Upper lobe of left lung (tissue), 6 donors: ENCODE data around the gene STKLD1. TPM values are rescaled to one million over a fixed set of nuclear protein-coding genes. Genes with fewer than 3 reads are reported as not detected.

ENCODE experiments used
- ATAC-seq, 2 donors: fragments of 200-7000 bp; cut with Tn5 transposase; one replicate each; pipeline ENCODE4 v1.9.1; 2022; ENCODE audit warnings: mild to moderate bottlenecking in 2 of 2, moderate library complexity in 2 of 2; ENCODE audit not compliant: low FRiP score in 2 of 2
- DNase-seq, 2 donors: peaks; one replicate each; pipeline ENCODE4 v3.0.0-alpha.2; 2019 to 2020
- H3K27ac ChIP-seq, 4 donors: fragments of 200-600 bp; sonication (generic); one replicate each; pipeline ENCODE4 v1.5.1; 2016 to 2019
- H3K27me3 ChIP-seq, 4 donors: fragments of 200-600 bp; sonication (generic); one replicate each; pipeline ENCODE4 v1.5.1; 2017 to 2019
- H3K36me3 ChIP-seq, 4 donors: fragments of 200-600 bp; sonication (generic); one replicate each; pipeline ENCODE4 v1.5.1; 2016 to 2019
- H3K4me1 ChIP-seq, 4 donors: fragments of 200-600 bp; sonication (generic); one replicate each; pipeline ENCODE4 v1.5.1; 2018 to 2019
- H3K4me3 ChIP-seq, 4 donors: fragments of 200-600 bp; sonication (generic); one replicate each; pipeline ENCODE4 v1.5.1; 2017 to 2019; ENCODE audit warnings: mild to moderate bottlenecking in 2 of 4, moderate library complexity in 1 of 4
- H3K9me3 ChIP-seq, 4 donors: fragments of 200-600 bp; sonication (generic); one replicate each; pipeline ENCODE4 v1.5.1; 2018 to 2019
- CTCF ChIP-seq, 6 experiments: fragments of 450-650 bp in 4 of 6; fragments of 200-600 bp in 2 of 6; sonication (generic) in 2 of 6; IDR thresholded peaks; one replicate each; pipeline ENCODE4 v1.5.1; 2016 to 2019; ENCODE audit warnings: antibody characterized with exemption in 6 of 6
- EP300 ChIP-seq, 4 donors: sonication (generic); formaldehyde crosslinking; IDR thresholded peaks; one replicate each; pipeline ENCODE4 v1.5.1; 2017; ENCODE audit warnings: antibody characterized with exemption in 4 of 4, control low read depth in 2 of 4
- POLR2A ChIP-seq, 4 donors: fragments of 450-650 bp; IDR thresholded peaks; one replicate each; pipeline ENCODE4 v1.5.1; 2016 to 2017; ENCODE audit warnings: antibody characterized with exemption in 4 of 4, mild to moderate bottlenecking in 2 of 4
- POLR2AphosphoS5 ChIP-seq, 2 donors: sonication (generic); formaldehyde crosslinking; IDR thresholded peaks; one replicate each; pipeline ENCODE4 v1.5.1; 2017; ENCODE audit warnings: antibody characterized with exemption in 2 of 2
- WGBS, 2 donors: methylation state at CpG; one replicate each; pipeline ENCODE4 v1.1.5; 2017 to 2018; 5-methylcytosine and 5-hydroxymethylcytosine counted together
- total RNA-seq, 6 donors: library from RNA; depleted of rRNA in 4 of 6; stranded (reverse); fragments of >200 nt in 4 of 6; gene quantifications; one replicate each; pipeline versions ENCODE4 v1.1.0 to v1.2.1, GENCODE V29; 2016 to 2021
- donor health status: DM: no; HTN: no; CAD: no; lungs with moderate emphysema.
- donor health status: DM: no; HTN: yes; CAD: no; lungs with severe emphysema.

STKLD1 gene
- total RNA-seq, 6 donors from 2014 or later = 0.59 to 3.1 (median 1.6) TPM; not detected in 2

GRCh38 chr9:133385452-133385851 is 9.3 kb downstream of the STKLD1 start:
- Histone ChIP-seq H3K9me3 (no peaks in the 10 kb centered on the region), H3K27me3 (no peaks in the 10 kb centered on the region), H3K4me3 (no peak overlapping the region), H3K27ac (no peak overlapping the region), H3K36me3 (no peaks in the 10 kb centered on the region), H3K4me1 (no peaks in the 10 kb centered on the region)
- TF ChIP-seq POLR2A (IDR thresholded peaks at IDR 0.05) = no peak
- TF ChIP-seq POLR2AphosphoS5 (IDR thresholded peaks at IDR 0.05) = no peak
- TF ChIP-seq CTCF (IDR thresholded peaks at IDR 0.05) = no peak
- no peak for TF ChIP-seq EP300 (IDR thresholded peaks at IDR 0.05)
- DNase-seq (no peak), ATAC-seq (no peak)
- WGBS, 2 donors = 85 to 90% methylated on average over 4 to 14 of the region's 14 CpGs

DNA sequence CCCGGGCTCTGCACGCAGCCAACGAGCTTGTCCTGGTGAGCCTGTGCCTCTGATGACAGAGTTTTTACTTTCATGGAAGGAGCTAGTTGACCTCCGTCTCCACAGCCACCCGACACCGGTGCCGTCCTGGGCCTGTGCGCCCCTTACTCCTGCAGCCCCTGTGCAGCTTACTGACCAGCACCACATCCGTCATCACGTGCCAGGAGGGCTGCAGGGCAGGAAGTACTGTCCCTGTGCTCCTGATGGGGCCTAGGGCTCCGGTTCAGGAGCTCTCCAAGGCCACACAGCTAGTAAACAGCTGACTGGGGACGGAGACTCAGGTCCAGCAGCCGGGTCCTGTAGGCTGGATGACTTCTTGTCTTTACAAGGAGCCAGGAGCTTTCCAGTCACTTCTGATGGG is 10.2 kb downstream of the STKLD1 start:
- WGBS, 2 donors = 76 to 92% methylated on average over 2 to 13 of the region's 13 CpGs
- no peak for TF ChIP-seq POLR2AphosphoS5 (IDR thresholded peaks at IDR 0.05)
- no peak for TF ChIP-seq POLR2A (IDR thresholded peaks at IDR 0.05)
- no peak for TF ChIP-seq CTCF (IDR thresholded peaks at IDR 0.05)
- no peak for TF ChIP-seq EP300 (IDR thresholded peaks at IDR 0.05)
- Histone ChIP-seq H3K4me3 (no peak overlapping the region), H3K27ac (no peak overlapping the region), H3K9me3 (no peaks in the 10 kb centered on the region), H3K27me3 (no peaks in the 10 kb centered on the region), H3K4me1 (no peaks in the 10 kb centered on the region), H3K36me3 (no peaks in the 10 kb centered on the region)
- ATAC-seq (peak in 1 of 2 donors; percentile 8), DNase-seq (no peak)

- TF ChIP-seq POLR2A (IDR thresholded peaks at IDR 0.05) (no peak), POLR2AphosphoS5 (IDR thresholded peaks at IDR 0.05) (no peak), EP300 (IDR thresholded peaks at IDR 0.05) (no peak), CTCF (IDR thresholded peaks at IDR 0.05) (no peak)
- WGBS, 2 donors = 68 to 88% methylated on average over 5 to 9 of the region's 9 CpGs
- DNase-seq = no peak
Observed at GRCh38 chr9:133387680-133388079, 11.5 kb downstream of the STKLD1 start.

DNA sequence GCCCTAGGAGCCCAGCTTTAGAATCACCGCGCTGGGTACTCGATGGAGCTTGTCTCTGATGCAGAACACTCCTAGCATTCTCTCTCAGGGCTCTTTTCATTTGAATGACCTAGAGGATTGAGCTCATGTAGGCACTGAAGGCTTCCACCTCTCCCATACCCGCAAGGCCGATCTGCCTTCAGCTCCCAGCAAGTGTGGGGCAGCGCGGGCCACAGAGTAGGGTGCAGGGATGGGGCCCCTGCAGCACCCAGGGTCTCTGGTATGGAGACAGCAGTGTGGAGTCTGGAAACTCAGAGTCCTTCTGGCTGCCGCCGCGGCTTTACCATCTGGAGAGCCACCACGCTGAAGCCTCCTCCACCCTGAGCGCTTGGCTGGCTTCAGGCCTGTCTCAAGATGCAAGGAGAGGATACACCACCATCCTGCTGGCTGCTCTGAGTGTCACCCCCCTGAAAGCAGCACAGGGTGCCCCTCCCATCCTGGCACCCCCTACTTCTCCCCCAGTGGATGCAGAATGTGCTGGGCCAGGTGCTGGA is 12.9 kb downstream of the STKLD1 start:
- ATAC-seq (no peak), DNase-seq (no peak)
- Histone ChIP-seq H3K27me3 (no peaks in the 10 kb centered on the region), H3K36me3 (no peaks in the 10 kb centered on the region), H3K27ac (no peak overlapping the region), H3K4me3 (no peak overlapping the region), H3K4me1 (no peaks in the 10 kb centered on the region), H3K9me3 (no peaks in the 10 kb centered on the region)
- TF ChIP-seq EP300 (IDR thresholded peaks at IDR 0.05) (no peak), POLR2A (IDR thresholded peaks at IDR 0.05) (no peak), POLR2AphosphoS5 (IDR thresholded peaks at IDR 0.05) (no peak), CTCF (IDR thresholded peaks at IDR 0.05) (no peak)
- WGBS, 2 donors = 91 to 98% methylated on average over 11 to 12 of the region's 12 CpGs

More at GRCh38 chr9:133387680-133388079, 11.5 kb downstream of the STKLD1 start:
- no peak overlapping the region for H3K4me3 ChIP-seq
- H3K9me3 ChIP-seq = no peaks in the 10 kb centered on the region
- H3K27me3 ChIP-seq = no peaks in the 10 kb centered on the region
- no peaks in the 10 kb centered on the region for H3K36me3 ChIP-seq
- no peak for ATAC-seq
- no peak overlapping the region for H3K27ac ChIP-seq
- no peaks in the 10 kb centered on the region for H3K4me1 ChIP-seq

- Histone ChIP-seq H3K27me3 (no peaks in the 10 kb centered on the region), H3K27ac (no peak overlapping the region), H3K9me3 (no peaks in the 10 kb centered on the region), H3K4me1 (no peaks in the 10 kb centered on the region), H3K36me3 (no peaks in the 10 kb centered on the region), H3K4me3 (no peak overlapping the region)
- TF ChIP-seq EP300 (IDR thresholded peaks at IDR 0.05) (no peak), CTCF (IDR thresholded peaks at IDR 0.05) (no peak), POLR2AphosphoS5 (IDR thresholded peaks at IDR 0.05) (no peak), POLR2A (IDR thresholded peaks at IDR 0.05) (no peak)
- ATAC-seq (no peak), DNase-seq (no peak)
- WGBS, 2 donors = 88 to 91% methylated on average over 8 to 10 of the region's 13 CpGs
Observed at GRCh38 chr9:133389562-133389961, 13.4 kb downstream of the STKLD1 start.
